Activated naive CD8-positive, alpha-beta T cell treated with anti-CD3 and anti-CD28 coated beads, Interleukin-2, amount 10 ng/mL, durations not matched to agents 7 days and 5 days (primary cell): ENCODE measurements around the gene RALGPS2. TPM values are rescaled to one million over a fixed set of nuclear protein-coding genes. Genes with fewer than 3 reads are reported as not detected.

Experiments
- ATAC-seq: fragments of 150-1000 bp; cut with Tn5 transposase; one replicate; pipeline ENCODE4 v1.10.0; 2021; ENCODE audit warnings: low read depth, moderate library complexity
- POLR2A ChIA-PET: fragments of 350-600 bp; sonication (Branson Sonifier 250); formaldehyde crosslinking; loops from one replicate; lab custom pipeline; 2021; ENCODE audit warnings: antibody characterized with exemption; lab: Charles Lee
- DNase-seq: peaks from one replicate; pipeline ENCODE4 v3.0.0; 2021
- H3K27ac Mint-ChIP-seq: one replicate; pipeline ENCODE4 v1.8.0; 2022; ENCODE audit warnings: mild to moderate bottlenecking, mixed read lengths
- H3K27me3 Mint-ChIP-seq: one replicate; pipeline ENCODE4 v1.8.0; 2022; ENCODE audit warnings: mild to moderate bottlenecking, moderate library complexity, mixed read lengths
- H3K36me3 Mint-ChIP-seq: one replicate; pipeline ENCODE4 v1.8.0; 2021; ENCODE audit warnings: mild to moderate bottlenecking, mixed read lengths
- H3K4me1 Mint-ChIP-seq: one replicate; pipeline ENCODE4 v1.8.0; 2021; ENCODE audit warnings: mixed read lengths
- H3K4me3 Mint-ChIP-seq: one replicate; pipeline ENCODE4 v1.8.0; 2022; ENCODE audit warnings: mild to moderate bottlenecking, moderate library complexity, mixed read lengths
- H3K9me3 Mint-ChIP-seq: one replicate; pipeline ENCODE4 v1.8.0; 2021; ENCODE audit warnings: mixed read lengths
- total RNA-seq, 2 experiments: library from RNA; stranded (reverse); gene quantifications; one replicate each; pipeline ENCODE4 v1.2.3, GENCODE V29; 2021

RALGPS2 gene
- total RNA-seq, 2 experiments from 2014 or later: 6.2 to 8.2 TPM

DNA sequence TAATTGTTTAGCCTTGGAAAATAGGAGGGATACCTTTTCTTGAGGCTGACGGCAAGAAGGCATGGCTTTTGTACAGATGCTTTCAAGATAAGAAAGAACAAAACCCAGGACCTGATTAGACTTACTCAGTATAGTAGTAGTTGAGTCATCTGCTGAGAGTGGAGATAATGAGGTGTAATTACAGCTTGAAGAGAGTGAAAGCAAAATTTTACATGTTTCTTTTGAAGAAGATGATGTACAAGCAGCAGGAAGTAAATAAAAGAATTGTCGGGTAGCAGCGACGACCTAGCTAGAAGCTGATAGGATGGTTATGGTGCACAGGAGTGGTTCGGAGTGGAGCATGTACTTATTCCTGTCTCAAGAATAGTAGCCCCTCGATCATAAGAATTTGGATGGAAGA lies 139.3 kb downstream of the RALGPS2 start:
- no peak for DNase-seq
- no peak overlapping the region for H3K27ac Mint-ChIP-seq
- POLR2A ChIA-PET: no interaction called here
- H3K4me1 Mint-ChIP-seq: no peaks in the 10 kb centered on the region
- ATAC-seq: no peak
- no peak overlapping the region for H3K4me3 Mint-ChIP-seq
- peaks cover 1% of the 10 kb centered on the region for H3K36me3 Mint-ChIP-seq
- no peaks in the 10 kb centered on the region for H3K27me3 Mint-ChIP-seq
- H3K9me3 Mint-ChIP-seq: no peaks in the 10 kb centered on the region

DNA sequence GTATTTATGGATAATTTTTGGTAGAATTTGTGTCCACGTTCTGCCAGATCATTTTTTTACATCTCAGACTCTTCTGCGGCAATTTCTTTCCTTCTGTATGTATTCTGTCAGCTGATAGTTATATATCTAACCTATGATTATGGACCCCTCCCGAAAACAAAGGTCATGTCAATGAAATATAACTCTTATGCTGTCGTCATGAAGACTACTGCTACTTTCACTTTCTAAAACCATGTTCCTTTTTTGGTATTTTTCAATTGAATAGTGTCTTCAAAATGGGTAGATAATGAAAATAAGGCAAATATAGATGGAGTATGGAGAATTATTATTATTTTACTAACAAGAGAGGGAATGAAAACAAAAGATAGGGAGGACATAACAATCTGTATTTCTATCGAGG lies 142.6 kb downstream of the RALGPS2 start:
- H3K4me1 Mint-ChIP-seq: peaks cover 4% of the 10 kb centered on the region
- H3K9me3 Mint-ChIP-seq: no peaks in the 10 kb centered on the region
- no peak overlapping the region for H3K4me3 Mint-ChIP-seq
- DNase-seq (no peak), ATAC-seq (no peak)
- H3K36me3 Mint-ChIP-seq: no peaks in the 10 kb centered on the region
- H3K27ac Mint-ChIP-seq: no peak overlapping the region
- H3K27me3 Mint-ChIP-seq: no peaks in the 10 kb centered on the region
- POLR2A ChIA-PET: no interaction called here

DNA sequence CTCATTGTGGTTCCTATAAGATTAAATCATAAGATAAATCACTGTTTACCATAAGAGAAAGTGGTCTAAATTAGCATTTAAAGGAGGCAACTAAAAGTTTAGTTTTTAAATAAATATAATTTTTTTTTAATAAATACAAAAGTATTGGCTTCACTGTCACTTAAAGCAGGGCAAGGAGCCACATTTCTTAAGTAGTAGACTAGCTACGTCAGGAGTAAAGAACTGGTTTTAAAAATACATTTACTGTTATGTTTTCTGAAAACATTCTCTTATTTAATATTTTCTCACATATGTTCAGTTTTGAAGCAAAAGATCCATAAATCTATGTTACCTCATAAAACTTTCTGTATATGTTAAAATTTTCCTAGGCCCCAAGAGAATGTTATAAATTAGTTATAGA lies 143.7 kb downstream of the RALGPS2 start:
- Mint-ChIP-seq H3K4me1 (peaks cover 6% of the 10 kb centered on the region), H3K27me3 (no peaks in the 10 kb centered on the region), H3K36me3 (peaks cover 2% of the 10 kb centered on the region), H3K27ac (no peak overlapping the region), H3K9me3 (no peaks in the 10 kb centered on the region), H3K4me3 (no peak overlapping the region)
- ATAC-seq (no peak), DNase-seq (no peak)
- POLR2A ChIA-PET: no interaction called here

DNA sequence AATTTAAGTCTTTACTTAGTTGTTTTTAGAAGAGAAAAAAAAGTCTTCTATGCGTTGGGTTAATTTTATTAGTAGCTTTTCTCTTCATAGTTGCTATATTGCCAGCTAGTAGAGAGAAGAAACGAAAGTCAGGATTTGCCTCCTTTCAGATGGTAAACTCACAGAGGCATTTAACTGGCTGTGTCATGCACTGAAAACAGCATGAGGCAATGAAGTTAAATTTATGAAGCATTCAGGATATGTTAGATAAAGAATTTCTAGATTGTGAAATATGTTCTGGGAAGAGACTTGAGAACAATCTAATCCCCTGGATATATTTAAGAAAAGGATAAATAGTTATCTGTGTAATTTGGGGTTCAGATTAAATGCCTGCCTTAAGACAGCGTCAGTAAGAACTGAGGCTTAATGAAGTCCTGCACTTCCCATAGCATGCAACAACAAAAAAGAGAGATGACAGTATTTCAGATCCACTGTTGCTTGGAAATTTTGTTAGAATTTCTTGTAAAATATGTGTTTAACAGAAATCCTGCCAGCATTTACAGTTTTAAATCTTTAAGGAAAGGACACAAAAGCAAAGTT lies 144.2 kb downstream of the RALGPS2 start:
- Mint-ChIP-seq H3K27ac (no peak overlapping the region), H3K36me3 (peaks cover 2% of the 10 kb centered on the region), H3K9me3 (no peaks in the 10 kb centered on the region), H3K4me1 (peaks cover 6% of the 10 kb centered on the region), H3K27me3 (no peaks in the 10 kb centered on the region), H3K4me3 (no peak overlapping the region)
- no peak for DNase-seq
- ATAC-seq: no peak
- POLR2A ChIA-PET: no interaction called here

DNA sequence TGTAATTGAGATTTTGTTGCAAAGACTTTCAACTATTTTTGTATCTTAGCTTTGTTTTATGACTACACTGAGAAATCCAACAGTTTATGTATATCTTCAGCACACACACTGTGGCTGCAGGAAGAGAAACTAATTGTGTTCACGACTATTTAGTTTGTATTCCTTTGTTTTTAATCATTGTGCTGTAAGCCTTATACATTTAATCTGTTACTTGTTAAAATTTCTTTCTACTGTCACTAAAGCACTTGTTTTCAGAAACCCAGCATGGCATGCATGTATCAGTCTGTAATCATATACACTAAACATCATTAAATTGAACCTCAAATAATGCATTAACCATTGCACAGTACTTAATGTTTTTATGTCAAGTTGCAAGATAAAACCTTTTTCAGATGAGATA lies 145.2 kb downstream of the RALGPS2 start:
- H3K4me1 Mint-ChIP-seq: peaks cover 6% of the 10 kb centered on the region
- POLR2A ChIA-PET: no interaction called here

DNA sequence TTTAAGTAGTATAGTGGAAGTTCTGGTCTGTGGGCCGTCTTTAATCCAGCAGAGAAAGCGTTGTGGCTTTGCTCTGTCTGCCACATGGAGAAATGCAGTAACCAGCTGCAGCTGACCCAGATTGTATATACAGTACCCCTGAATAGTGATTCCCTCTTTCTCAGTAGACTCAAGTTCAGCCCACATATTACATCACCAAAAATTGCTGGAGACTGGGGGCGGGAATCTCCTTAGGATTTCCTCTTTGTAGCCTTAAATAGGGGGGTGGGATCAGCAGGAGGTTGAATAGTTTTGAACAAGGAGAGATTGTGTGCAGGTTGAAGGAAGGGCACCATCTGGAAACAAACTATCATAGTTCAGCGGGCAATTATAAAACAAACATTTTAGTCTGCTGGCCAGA lies 145.9 kb downstream of the RALGPS2 start, which contains the start of gene ANGPTL1:
ANGPTL1 (minus strand) TSS at position 134 of the 400 bp plus-strand sequence. CDS start 5,301 bp downstream, outside the sequence.
- POLR2A ChIA-PET: no interaction called here
- Mint-ChIP-seq H3K27ac (no peak within 1 kb of the TSS), H3K4me1 (peaks cover 6% of the 10 kb centered on the region), H3K27me3 (no peaks in the 10 kb centered on the region), H3K9me3 (no peaks in the 10 kb centered on the region), H3K36me3 (peaks cover 2% of the 10 kb centered on the region), H3K4me3 (no peak within 1 kb of the TSS)
- ATAC-seq: no peak
- DNase-seq: no peak

More for the DNA sequence above, 145.2 kb downstream of the RALGPS2 start:
- Mint-ChIP-seq H3K27me3 (no peaks in the 10 kb centered on the region), H3K4me3 (no peak overlapping the region), H3K36me3 (peaks cover 2% of the 10 kb centered on the region), H3K9me3 (no peaks in the 10 kb centered on the region), H3K27ac (no peak overlapping the region)
- DNase-seq: no peak
- no peak for ATAC-seq

DNA sequence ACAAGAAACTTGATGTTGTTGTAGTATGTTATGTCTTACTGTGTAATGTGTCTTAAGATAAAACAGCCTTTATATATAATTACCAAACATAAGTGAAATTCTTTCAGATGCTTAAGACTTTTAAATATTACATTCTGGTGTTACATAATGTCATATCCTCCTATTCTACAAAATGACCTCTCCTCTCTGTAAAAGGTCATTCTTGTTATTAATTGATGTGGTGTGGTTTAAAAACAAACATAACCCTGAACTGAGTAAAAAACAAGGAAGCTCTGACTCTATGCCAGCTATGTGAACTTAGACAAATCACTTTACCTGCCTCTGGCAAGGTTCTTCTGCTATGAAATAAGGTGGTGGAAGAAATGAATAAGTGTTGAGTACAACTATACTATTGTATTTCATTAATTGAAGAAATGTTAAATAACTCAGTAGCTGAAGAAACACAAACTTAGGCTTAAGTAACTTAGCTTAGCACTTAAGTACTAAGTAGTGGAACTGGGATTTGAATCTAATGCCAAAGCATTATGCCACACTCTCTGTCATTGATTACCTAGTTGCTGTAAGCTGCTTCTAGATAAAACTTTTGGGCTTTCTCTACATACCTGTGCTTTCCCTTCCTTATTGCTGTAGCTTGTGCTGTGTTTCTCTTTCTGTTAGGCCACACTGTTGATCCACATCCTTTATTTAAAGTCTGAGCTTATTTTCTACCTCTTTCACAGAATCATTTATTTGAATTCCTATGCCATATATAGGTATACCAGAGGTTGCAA lies 146.7 kb downstream of the RALGPS2 start:
- ATAC-seq (no peak), DNase-seq (no peak)
- Mint-ChIP-seq H3K36me3 (peaks cover 2% of the 10 kb centered on the region), H3K9me3 (no peaks in the 10 kb centered on the region), H3K4me3 (no peak overlapping the region), H3K27me3 (no peaks in the 10 kb centered on the region), H3K27ac (no peak overlapping the region), H3K4me1 (peaks cover 6% of the 10 kb centered on the region)
- POLR2A ChIA-PET: no interaction called here

DNA sequence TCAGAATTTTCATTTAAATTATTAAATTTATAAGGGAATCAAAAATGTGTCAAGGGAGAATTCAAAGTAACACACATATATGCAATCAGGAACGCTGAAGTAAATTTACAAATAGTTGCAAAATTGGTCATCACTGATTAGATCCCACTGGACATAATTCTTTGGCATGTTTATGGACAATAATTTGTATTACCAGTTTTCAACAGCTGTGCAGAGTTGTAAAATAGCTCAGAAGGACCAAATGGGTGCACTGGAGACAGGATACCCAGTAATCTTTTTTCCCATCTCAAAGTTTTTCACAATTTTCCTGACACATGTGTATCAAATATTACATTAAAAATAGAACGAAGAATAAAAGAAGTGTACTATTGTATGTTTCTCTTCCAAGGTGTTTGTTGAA lies 149.9 kb downstream of the RALGPS2 start:
- Mint-ChIP-seq H3K4me1 (peaks cover 6% of the 10 kb centered on the region), H3K9me3 (no peaks in the 10 kb centered on the region), H3K4me3 (no peak overlapping the region), H3K27me3 (no peaks in the 10 kb centered on the region), H3K27ac (no peak overlapping the region), H3K36me3 (peaks cover 2% of the 10 kb centered on the region)
- DNase-seq (no peak), ATAC-seq (no peak)
- POLR2A ChIA-PET: no interaction called here

DNA sequence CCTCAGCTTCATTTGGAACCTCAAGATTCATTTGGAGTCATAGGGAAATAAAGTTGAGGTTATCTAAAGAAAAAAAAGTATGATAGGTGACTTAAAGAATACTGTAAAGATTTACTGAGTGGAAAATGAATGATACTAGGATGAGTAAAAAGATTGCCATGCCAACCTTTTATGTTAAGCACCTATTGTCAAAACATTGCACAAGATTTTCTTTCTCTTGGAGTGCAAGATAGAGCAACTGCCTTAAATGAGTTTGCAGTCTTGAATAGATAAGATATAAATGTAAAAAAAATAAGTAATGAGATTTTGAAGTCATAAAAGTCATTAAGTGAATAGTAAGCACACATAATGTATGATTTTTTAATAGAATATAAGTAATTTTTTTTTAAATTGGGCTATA lies 150.9 kb downstream of the RALGPS2 start:
- no peak for DNase-seq
- Mint-ChIP-seq H3K4me1 (peaks cover 6% of the 10 kb centered on the region), H3K4me3 (no peak overlapping the region), H3K9me3 (no peaks in the 10 kb centered on the region), H3K27ac (no peak overlapping the region), H3K36me3 (peaks cover 2% of the 10 kb centered on the region), H3K27me3 (no peaks in the 10 kb centered on the region)
- POLR2A ChIA-PET: no interaction called here
- no peak for ATAC-seq

DNA sequence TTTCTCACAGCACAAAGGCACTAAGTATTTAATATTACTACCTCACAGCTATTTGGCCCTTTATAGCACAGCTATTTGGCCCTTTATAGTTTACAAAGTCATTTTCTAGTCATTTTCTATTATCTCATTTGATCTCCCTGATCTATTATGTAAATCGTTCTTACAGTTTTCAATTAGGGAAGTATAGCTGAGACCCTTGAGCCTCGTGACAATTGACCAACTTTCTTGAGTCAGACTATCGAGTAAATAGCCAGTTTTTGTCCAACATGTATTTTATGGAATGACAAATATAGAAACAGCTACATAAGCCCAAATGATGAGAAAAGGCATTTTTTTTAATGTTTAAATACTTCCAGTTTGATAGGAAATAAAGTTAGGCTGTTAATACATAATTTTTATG lies 152.9 kb downstream of the RALGPS2 start:
- H3K36me3 Mint-ChIP-seq: peaks cover under 1% of the 10 kb centered on the region
- H3K27ac Mint-ChIP-seq: no peak overlapping the region
- no peaks in the 10 kb centered on the region for H3K9me3 Mint-ChIP-seq
- no peak for ATAC-seq
- H3K4me3 Mint-ChIP-seq: no peak overlapping the region
- peaks cover under 1% of the 10 kb centered on the region for H3K4me1 Mint-ChIP-seq
- no peak for DNase-seq
- POLR2A ChIA-PET: no interaction called here
- no peaks in the 10 kb centered on the region for H3K27me3 Mint-ChIP-seq

DNA sequence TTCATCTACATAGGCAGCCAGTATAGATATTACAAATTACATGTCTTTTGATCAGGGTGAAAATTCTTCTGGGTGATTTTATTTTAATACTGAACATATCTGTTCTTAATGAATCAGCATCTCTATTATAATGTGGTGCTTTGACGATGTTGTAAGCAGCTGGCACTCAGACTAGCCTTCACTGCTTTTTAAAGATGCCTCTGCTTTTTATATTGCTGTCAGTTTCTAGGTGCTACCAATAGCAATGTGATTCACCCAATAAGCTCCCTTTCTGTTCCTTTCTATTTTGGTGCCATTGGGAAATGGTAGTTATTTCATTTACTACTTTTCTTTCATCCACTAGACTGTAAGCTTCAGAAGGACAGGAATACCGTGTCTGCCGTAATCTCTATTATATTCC lies 156.9 kb downstream of the RALGPS2 start:
- no peaks in the 10 kb centered on the region for H3K9me3 Mint-ChIP-seq
- POLR2A ChIA-PET: no interaction called here
- H3K36me3 Mint-ChIP-seq: peaks cover 3% of the 10 kb centered on the region
- ATAC-seq (no peak), DNase-seq (no peak)
- no peaks in the 10 kb centered on the region for H3K27me3 Mint-ChIP-seq
- no peak overlapping the region for H3K4me3 Mint-ChIP-seq
- H3K4me1 Mint-ChIP-seq: peaks cover 1% of the 10 kb centered on the region
- no peak overlapping the region for H3K27ac Mint-ChIP-seq

DNA sequence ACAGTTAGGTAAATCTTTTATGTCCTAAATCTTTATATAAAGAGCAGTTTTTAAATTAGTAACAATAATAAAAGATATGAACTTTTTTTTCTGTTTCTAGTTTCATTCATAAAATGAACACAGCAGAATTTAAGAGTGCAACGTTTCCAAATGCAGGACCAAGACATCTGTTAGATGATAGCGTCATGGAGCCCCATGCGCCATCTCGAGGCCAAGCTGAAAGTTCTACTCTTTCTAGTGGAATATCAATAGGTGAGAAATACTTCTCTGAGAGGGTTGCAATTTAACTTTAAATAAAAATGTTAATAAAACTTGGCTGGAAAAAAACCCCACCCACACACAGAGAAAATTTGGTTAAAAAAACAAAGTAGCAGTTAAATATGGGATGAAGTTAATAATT lies 160.8 kb downstream of the RALGPS2 start:
- no peak for DNase-seq
- H3K36me3 Mint-ChIP-seq: peaks cover 3% of the 10 kb centered on the region
- no peaks in the 10 kb centered on the region for H3K9me3 Mint-ChIP-seq
- ATAC-seq: no peak
- no peak overlapping the region for H3K4me3 Mint-ChIP-seq
- POLR2A ChIA-PET: no interaction called here
- no peak overlapping the region for H3K27ac Mint-ChIP-seq
- no peaks in the 10 kb centered on the region for H3K27me3 Mint-ChIP-seq
- peaks cover 1% of the 10 kb centered on the region for H3K4me1 Mint-ChIP-seq

DNA sequence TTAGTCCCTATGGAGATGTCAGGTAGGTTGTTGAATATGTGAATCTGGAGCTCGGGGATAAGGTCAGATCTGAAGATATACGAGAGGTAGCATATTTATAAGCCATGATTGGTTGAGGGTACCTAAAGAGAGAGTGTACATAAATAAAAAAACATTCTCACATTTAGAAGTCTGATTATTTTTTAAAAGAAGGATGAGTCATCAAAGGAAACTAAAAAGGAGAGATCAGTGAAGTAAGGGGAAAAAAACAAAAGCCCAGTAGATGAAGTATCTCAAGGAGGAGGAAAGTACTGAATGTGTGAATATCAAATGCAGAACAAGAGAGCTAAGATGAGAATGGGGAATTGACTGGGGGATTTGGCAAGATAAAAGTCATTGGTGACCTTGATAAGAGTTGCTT lies 161.5 kb downstream of the RALGPS2 start:
- Mint-ChIP-seq H3K4me3 (no peak overlapping the region), H3K9me3 (no peaks in the 10 kb centered on the region), H3K27ac (no peak overlapping the region), H3K27me3 (no peaks in the 10 kb centered on the region), H3K36me3 (peaks cover 3% of the 10 kb centered on the region), H3K4me1 (peaks cover 1% of the 10 kb centered on the region)
- DNase-seq (no peak), ATAC-seq (no peak)
- POLR2A ChIA-PET: no interaction called here

DNA sequence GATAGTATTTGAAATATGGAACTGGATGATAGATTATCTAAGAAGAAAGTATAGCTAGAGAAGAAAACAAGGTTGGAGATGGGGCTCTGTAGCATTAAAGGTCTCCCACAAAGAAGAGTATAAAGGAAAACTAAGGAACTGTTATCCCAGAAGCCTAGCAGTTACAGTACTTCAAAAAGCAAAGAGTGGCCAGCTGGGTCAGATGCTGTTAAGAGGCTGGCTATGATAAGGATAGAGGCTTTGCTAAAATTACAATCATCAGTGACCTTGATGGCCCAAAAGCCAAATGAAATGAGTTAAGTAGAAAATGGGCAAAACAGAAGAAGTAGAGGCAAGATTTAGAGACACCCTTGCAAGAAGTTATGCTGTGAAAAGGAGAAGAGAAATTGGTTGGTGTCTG lies 170.9 kb downstream of the RALGPS2 start:
- Mint-ChIP-seq H3K4me1 (peaks cover 3% of the 10 kb centered on the region), H3K4me3 (no peak overlapping the region), H3K9me3 (peaks cover 2% of the 10 kb centered on the region), H3K36me3 (peaks cover 6% of the 10 kb centered on the region), H3K27ac (no peak overlapping the region), H3K27me3 (no peaks in the 10 kb centered on the region)
- POLR2A ChIA-PET: no interaction called here
- DNase-seq (no peak), ATAC-seq (no peak)
